WTC11 (cell line): ENCODE data around the gene DHRSX. TPM values are rescaled to one million over a fixed set of nuclear protein-coding genes. Genes with fewer than 3 reads are reported as not detected.

Experiments used
- ATAC-seq: fragments of 200-7000 bp; cut with Tn5 transposase; 2 replicates; pipeline ENCODE4 v1.10.0; 2021; ENCODE audit warnings: mild to moderate bottlenecking, moderate library complexity
- CTCF ChIA-PET: fragments of 300-600 bp; sonication (Branson Sonifier 250); formaldehyde crosslinking; loops from one replicate; lab custom pipeline; 2021; ENCODE audit warnings: antibody characterized with exemption; lab: Charles Lee
- POLR2A ChIA-PET: fragments of 350-600 bp; sonication (Branson Sonifier 250); formaldehyde crosslinking; loops from one replicate; lab custom pipeline; 2021; ENCODE audit warnings: antibody characterized with exemption; lab: Charles Lee
- DNase-seq: peaks from one replicate; pipeline ENCODE4 v3.0.0; 2021; ENCODE audit warnings: low spot score
- H3K27ac Mint-ChIP-seq: 2 replicates; pipeline ENCODE4 v1.8.0; 2021; ENCODE audit warnings: mixed read lengths
- H3K27me3 Mint-ChIP-seq: 2 replicates; pipeline ENCODE4 v1.8.0; 2021; ENCODE audit warnings: low read depth, mild to moderate bottlenecking, moderate library complexity, mixed read lengths
- H3K36me3 Mint-ChIP-seq: 2 replicates; pipeline ENCODE4 v1.8.0; 2021; ENCODE audit warnings: mixed read lengths
- H3K4me1 Mint-ChIP-seq: 2 replicates; pipeline ENCODE4 v1.8.0; 2022; ENCODE audit warnings: mixed read lengths
- H3K4me3 Mint-ChIP-seq: 2 replicates; pipeline ENCODE4 v1.8.0; 2021; ENCODE audit warnings: mild to moderate bottlenecking, moderate library complexity, mixed read lengths
- H3K9me3 Mint-ChIP-seq: 2 replicates; pipeline ENCODE4 v1.8.0; 2021; ENCODE audit warnings: mixed read lengths
- CREM ChIP-seq: sonication (generic); formaldehyde crosslinking; IDR thresholded peaks from 2 replicates; pipeline ENCODE4 v1.8.1; 2022; ENCODE audit warnings: mild to moderate bottlenecking, missing genetic modification reagents, moderate library complexity
- CTCF ChIP-seq: fragments of 200-600 bp; IDR thresholded peaks from 2 replicates; pipeline ENCODE4 v1.8.0; 2022; ENCODE audit warnings: antibody characterized with exemption
- E2F1 ChIP-seq: sonication (generic); formaldehyde crosslinking; IDR thresholded peaks from 2 replicates; pipeline ENCODE4 v1.8.0; 2022; ENCODE audit warnings: mild to moderate bottlenecking, missing genetic modification reagents
- GTF2I ChIP-seq: fragments of 250-450 bp; sonication (Bioruptor Pico); conservative IDR thresholded peaks from 2 replicates; pipeline ENCODE4 v1.4.0; 2021; ENCODE audit warnings: mild to moderate bottlenecking
- MYBL2 ChIP-seq: sonication (generic); formaldehyde crosslinking; IDR thresholded peaks from 2 replicates; pipeline ENCODE4 v1.8.1; 2023; ENCODE audit warnings: mild to moderate bottlenecking, moderate library complexity, missing genetic modification reagents
- NFE2L1 ChIP-seq: sonication (generic); formaldehyde crosslinking; IDR thresholded peaks from 2 replicates; pipeline ENCODE4 v1.8.1; 2023; ENCODE audit warnings: missing genetic modification reagents
- RELA ChIP-seq: sonication (generic); formaldehyde crosslinking; IDR thresholded peaks from 2 replicates; pipeline ENCODE4 v1.8.1; 2022; ENCODE audit warnings: missing genetic modification reagents, mild to moderate bottlenecking, borderline replicate concordance
- USF2 ChIP-seq: sonication (generic); formaldehyde crosslinking; IDR thresholded peaks from 2 replicates; pipeline ENCODE4 v1.8.1; 2023; ENCODE audit warnings: mild to moderate bottlenecking, missing genetic modification reagents, moderate library complexity
- ZNF121 ChIP-seq: sonication (generic); formaldehyde crosslinking; IDR thresholded peaks from 2 replicates; pipeline ENCODE4 v1.8.0; 2023; ENCODE audit warnings: missing genetic modification reagents
- ZNF138 ChIP-seq: sonication (generic); formaldehyde crosslinking; conservative IDR thresholded peaks from 2 replicates; pipeline ENCODE4 v1.8.1; 2022; ENCODE audit warnings: mild to moderate bottlenecking, moderate library complexity, missing genetic modification reagents
- ZNF281 ChIP-seq: sonication (generic); formaldehyde crosslinking; IDR thresholded peaks from 2 replicates; pipeline ENCODE4 v1.8.0; 2023; ENCODE audit warnings: mild to moderate bottlenecking, missing genetic modification reagents
- ZNF317 ChIP-seq: sonication (generic); formaldehyde crosslinking; IDR thresholded peaks from 2 replicates; pipeline ENCODE4 v1.8.1; 2023; ENCODE audit warnings: low read depth, mild to moderate bottlenecking, moderate library complexity, missing genetic modification reagents, borderline replicate concordance
- ZNF423 ChIP-seq: fragments of 250-450 bp; sonication (Bioruptor Pico); IDR thresholded peaks from 2 replicates; pipeline ENCODE4 v2.1.2; 2022; ENCODE audit warnings: mild to moderate bottlenecking, moderate library complexity
- ZNF671 ChIP-seq: fragments of 250-450 bp; sonication (Bioruptor Pico); IDR thresholded peaks from 2 replicates; pipeline ENCODE4 v1.8.0; 2021; ENCODE audit warnings: mild to moderate bottlenecking
- total RNA-seq: library from RNA; stranded (reverse); gene quantifications from 3 replicates; pipeline ENCODE4 v1.2.3, GENCODE V29; 2021

Gene DHRSX
- total RNA-seq, 1 experiment from 2014 or later, result 28.2 TPM

GRCh38 chrX:2499507-2499906 is 1.3 kb downstream of the DHRSX start:
- H3K9me3 Mint-ChIP-seq, result no peaks in the 10 kb centered on the region
- peak overlapping the region; percentile 80 for H3K4me3 Mint-ChIP-seq
- POLR2A ChIA-PET, result no interaction called here
- H3K4me1 Mint-ChIP-seq, result peaks cover 33% of the 10 kb centered on the region
- no peaks in the 10 kb centered on the region; the same call in 1 of the 2 replicates for H3K36me3 Mint-ChIP-seq
- peak overlapping the region; percentile 97 for H3K27ac Mint-ChIP-seq
- ATAC-seq (no peak), DNase-seq (no peak)
- CTCF ChIA-PET, result no interaction called here
- H3K27me3 Mint-ChIP-seq, result no peaks in the 10 kb centered on the region
- peak; percentile 97 for TF ChIP-seq ZNF121
- TF ChIP-seq ZNF281 (CRISPR knock-in tag), result no peak
- TF ChIP-seq MYBL2 (CRISPR knock-in tag), result no peak
- TF ChIP-seq GTF2I (CRISPR knock-in tag), result peak; percentile 58; the same call in 1 of the 2 replicates
- TF ChIP-seq RELA (CRISPR knock-in tag), result no peak
- TF ChIP-seq ZNF138 (CRISPR knock-in tag), result no peak
- no peak for TF ChIP-seq CREM (CRISPR knock-in tag)
- no peak for TF ChIP-seq ZNF317 (CRISPR knock-in tag)
- TF ChIP-seq NFE2L1 (CRISPR knock-in tag), result 0 out of 2 replicates have a peak, but pooled peaks have one; percentile 8
- no peak for TF ChIP-seq CTCF

GRCh38 chrX:2498781-2499302 is 1.9 kb downstream of the DHRSX start:
- no peaks in the 10 kb centered on the region for H3K27me3 Mint-ChIP-seq
- ATAC-seq (no peak), DNase-seq (no peak)
- peaks cover 33% of the 10 kb centered on the region for H3K4me1 Mint-ChIP-seq
- ChIA-PET POLR2A (no interaction called here), CTCF (no interaction called here)
- H3K9me3 Mint-ChIP-seq, result no peaks in the 10 kb centered on the region
- peak; percentile 19; the same call in 1 of the 2 replicates for TF ChIP-seq ZNF423 (CRISPR knock-in tag)
- no peak for TF ChIP-seq ZNF671 (CRISPR knock-in tag)
- H3K27ac Mint-ChIP-seq, result peak overlapping the region; percentile 97
- peak overlapping the region; percentile 80 for H3K4me3 Mint-ChIP-seq
- no peaks in the 10 kb centered on the region; the same call in 1 of the 2 replicates for H3K36me3 Mint-ChIP-seq

GRCh38 chrX:2497961-2498780 is 2.6 kb downstream of the DHRSX start:
- no peaks in the 10 kb centered on the region for H3K27me3 Mint-ChIP-seq
- peak overlapping the region; percentile 80 for H3K4me3 Mint-ChIP-seq
- ChIA-PET CTCF (no interaction called here), POLR2A (no interaction called here)
- no peaks in the 10 kb centered on the region for H3K9me3 Mint-ChIP-seq
- TF ChIP-seq USF2 (CRISPR knock-in tag), result 0 out of 2 replicates have a peak, but pooled peaks have one; percentile 40
- TF ChIP-seq E2F1 (CRISPR knock-in tag), result no peak
- TF ChIP-seq, all 79 proteins: peak for 1
- Mint-ChIP-seq H3K4me1 (peaks cover 33% of the 10 kb centered on the region), H3K36me3 (no peaks in the 10 kb centered on the region; the same call in 1 of the 2 replicates), H3K27ac (peak overlapping the region; percentile 97)
- ATAC-seq, result no peak
- no peak for DNase-seq
